Tibial artery (tissue), 4 donors: ENCODE measurements around the gene TXNRD1.

Source experiments
- DNase-seq, 2 donors: peaks; one replicate each; pipeline ENCODE4 v3.0.0-alpha.2; 2019
- H3K27ac ChIP-seq, 2 donors: fragments of 200-600 bp; sonication (generic) in 1 of 2; 1 replicate in 1 of 2; 2 replicates in 1 of 2; pipeline ENCODE4 v1.5.1; 2018 to 2019; ENCODE audit warnings: mild to moderate bottlenecking in 1 of 2
- H3K27me3 ChIP-seq, 2 donors: fragments of 200-600 bp; sonication (generic) in 1 of 2; one replicate each; pipeline versions ENCODE4 v1.5.1 to v1.6.0; 2016 to 2019
- H3K36me3 ChIP-seq, 3 donors: fragments of 200-600 bp; sonication (generic) in 2 of 3; one replicate each; pipeline ENCODE4 v1.5.1; 2016 to 2019; ENCODE audit warnings: mild to moderate bottlenecking in 2 of 3
- H3K4me1 ChIP-seq, 4 donors: fragments of 200-600 bp; sonication (generic) in 2 of 4; 1 replicate in 3 of 4; 2 replicates in 1 of 4; pipeline ENCODE4 v1.5.1; 2016 to 2019
- H3K4me3 ChIP-seq, 2 donors: fragments of 200-600 bp; sonication (generic) in 1 of 2; 1 replicate in 1 of 2; 2 replicates in 1 of 2; pipeline ENCODE4 v1.5.1; 2018 to 2019; ENCODE audit warnings: mild to moderate bottlenecking in 2 of 2
- H3K9me3 ChIP-seq, 3 donors: fragments of 200-600 bp; sonication (generic) in 1 of 3; one replicate each; pipeline ENCODE4 v1.5.1; 2016 to 2019
- CTCF ChIP-seq, 2 experiments: fragments of 200-600 bp in 1 of 2; fragments of 450-650 bp in 1 of 2; IDR thresholded peaks; one replicate each; pipeline ENCODE4 v1.5.1; 2017 to 2019; ENCODE audit warnings: antibody characterized with exemption in 2 of 2, mild to moderate bottlenecking in 1 of 2, moderate library complexity in 1 of 2
- intact Hi-C: fragments of 100-400 bp; cut with DNase I; formaldehyde crosslinking; loops from one replicate; pipeline ENCODE4 v1.15.0; 2023; ENCODE audit warnings: low total_unique reads

The TXNRD1 gene

GRCh38 chr12:104305349-104305748, 89.8 kb downstream of the TXNRD1 start:
- no peak for TF ChIP-seq CTCF (IDR thresholded peaks at IDR 0.05)
- intact Hi-C loops: no loop called here
- DNase-seq: no peak
- peaks cover 0 to 9% (median 6%) of the 10 kb centered on the region in 3 donors for H3K36me3 ChIP-seq
- no peaks in the 10 kb centered on the region for H3K9me3 ChIP-seq
- H3K27ac ChIP-seq: no peak overlapping the region
- H3K4me1 ChIP-seq: peaks cover 0 to 86% (median 38%) of the 10 kb centered on the region in 4 donors
- no peaks in the 10 kb centered on the region for H3K27me3 ChIP-seq
- H3K4me3 ChIP-seq: no peak overlapping the region

- no peaks in the 10 kb centered on the region for H3K27me3 ChIP-seq
- no peak for DNase-seq
- H3K4me3 ChIP-seq: no peak overlapping the region
- TF ChIP-seq CTCF (IDR thresholded peaks at IDR 0.05): no peak
- intact Hi-C loops: no loop called here
- peaks cover 0 to 76% (median 35%) of the 10 kb centered on the region in 4 donors for H3K4me1 ChIP-seq
- peaks cover 2 to 11% (median 9%) of the 10 kb centered on the region in 3 donors for H3K36me3 ChIP-seq
- no peak overlapping the region for H3K27ac ChIP-seq
- H3K9me3 ChIP-seq: no peaks in the 10 kb centered on the region
These were observed 90.8 kb downstream of the TXNRD1 start for GRCh38 chr12:104306376-104306775.

- Histone ChIP-seq H3K4me3 (no peak overlapping the region), H3K27me3 (no peaks in the 10 kb centered on the region), H3K36me3 (peaks cover 10 to 18% (median 17%) of the 10 kb centered on the region in 3 donors), H3K27ac (peak overlapping the region in 1 of 2 donors; percentile 14), H3K9me3 (no peaks in the 10 kb centered on the region), H3K4me1 (peaks cover 0 to 72% (median 35%) of the 10 kb centered on the region in 4 donors)
- DNase-seq: no peak
- intact Hi-C loops: no loop called here
- no peak for TF ChIP-seq CTCF (IDR thresholded peaks at IDR 0.05)
These were observed 91.5 kb downstream of the TXNRD1 start for GRCh38 chr12:104306943-104307654.

GRCh38 chr12:104307655-104308000, 92.0 kb downstream of the TXNRD1 start:
- no peak for TF ChIP-seq CTCF (IDR thresholded peaks at IDR 0.05)

GRCh38 chr12:104309446-104309993, 93.9 kb downstream of the TXNRD1 start:
- intact Hi-C loops: no loop called here
- peaks cover 34 to 42% (median 41%) of the 10 kb centered on the region in 3 donors for H3K36me3 ChIP-seq
- H3K9me3 ChIP-seq: no peaks in the 10 kb centered on the region
- DNase-seq: no peak
- H3K27me3 ChIP-seq: no peaks in the 10 kb centered on the region
- H3K27ac ChIP-seq: no peak overlapping the region
- no peak overlapping the region for H3K4me3 ChIP-seq
- no peak for TF ChIP-seq CTCF (IDR thresholded peaks at IDR 0.05)
- peaks cover 0 to 50% (median 22%) of the 10 kb centered on the region in 4 donors for H3K4me1 ChIP-seq

More at GRCh38 chr12:104307655-104308000, 92.0 kb downstream of the TXNRD1 start:
- Histone ChIP-seq H3K4me3 (no peak overlapping the region), H3K36me3 (peaks cover 15 to 23% (median 22%) of the 10 kb centered on the region in 3 donors), H3K9me3 (no peaks in the 10 kb centered on the region), H3K27me3 (no peaks in the 10 kb centered on the region), H3K4me1 (peaks cover 0 to 66% (median 34%) of the 10 kb centered on the region in 4 donors), H3K27ac (peak overlapping the region in 1 of 2 donors; percentile 14)
- intact Hi-C loops: no loop called here
- DNase-seq: no peak
